Esophagus mucosa (tissue), 1 donor: ENCODE measurements around the gene NEU1. TPM values are rescaled to one million over a fixed set of nuclear protein-coding genes. Genes with fewer than 3 reads are reported as not detected.

Experiments used
- ATAC-seq: fragments of 200-7000 bp; cut with Tn5 transposase; one replicate; pipeline ENCODE4 v1.9.1; 2020
- total RNA-seq: library from RNA; stranded (reverse); gene quantifications from one replicate; pipeline ENCODE4 v1.2.4, GENCODE V29; 2023
- donor health status: DM: yes; HTN: yes; CAD: no.

The NEU1 gene
- total RNA-seq, 1 donor from 2014 or later, result 17.9 TPM

DNA sequence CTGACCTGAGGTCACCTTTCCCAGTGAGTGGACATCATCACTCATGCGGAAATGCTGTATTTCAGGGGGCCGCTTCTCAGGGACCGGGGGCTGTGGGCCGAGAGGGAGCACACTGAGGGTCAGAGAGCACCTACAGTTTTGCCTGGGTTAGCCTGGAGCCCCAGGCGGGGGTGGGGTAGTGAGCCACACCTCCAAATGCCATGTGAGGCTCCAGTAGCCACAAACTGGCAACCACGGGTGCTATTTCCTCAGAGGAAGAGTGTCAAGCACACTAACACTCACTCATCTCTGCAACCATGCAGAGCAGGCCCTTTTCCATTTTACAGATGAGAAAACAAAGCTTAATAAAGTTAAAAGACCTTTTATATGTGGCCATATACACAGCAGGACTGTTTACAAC is 30.2 kb upstream of the NEU1 start:
- ATAC-seq, result no peak

DNA sequence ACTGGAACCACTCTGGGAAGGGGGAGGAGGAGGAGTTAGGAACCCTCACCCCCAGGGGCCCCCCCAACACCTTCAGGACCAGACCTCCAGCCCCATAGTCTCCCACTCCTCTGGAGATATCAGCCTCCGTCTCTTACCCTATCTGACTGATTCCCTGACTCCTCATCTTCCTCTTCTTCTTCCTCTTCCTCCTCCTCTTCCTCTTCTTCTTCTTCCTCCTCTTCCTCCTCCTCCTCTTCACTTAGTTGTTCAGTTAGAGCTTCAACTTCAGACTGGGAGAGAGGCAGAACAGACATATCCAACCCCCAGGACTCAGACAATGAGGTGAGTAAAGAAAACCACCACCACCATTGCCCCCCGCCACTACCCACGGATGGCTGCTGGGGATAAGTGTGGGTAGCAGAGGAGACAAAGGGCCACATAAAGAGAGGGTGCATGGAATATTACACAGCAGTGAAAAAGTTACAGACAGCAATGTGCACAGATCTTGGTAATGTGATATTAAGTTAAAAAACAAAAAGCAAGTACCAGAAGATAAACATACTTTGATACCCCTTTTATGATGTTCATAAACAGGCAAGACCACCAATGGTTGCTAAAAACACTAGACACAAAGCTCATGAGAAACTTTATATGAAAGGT is 26.8 kb upstream of the NEU1 start:
- ATAC-seq, result no peak

DNA sequence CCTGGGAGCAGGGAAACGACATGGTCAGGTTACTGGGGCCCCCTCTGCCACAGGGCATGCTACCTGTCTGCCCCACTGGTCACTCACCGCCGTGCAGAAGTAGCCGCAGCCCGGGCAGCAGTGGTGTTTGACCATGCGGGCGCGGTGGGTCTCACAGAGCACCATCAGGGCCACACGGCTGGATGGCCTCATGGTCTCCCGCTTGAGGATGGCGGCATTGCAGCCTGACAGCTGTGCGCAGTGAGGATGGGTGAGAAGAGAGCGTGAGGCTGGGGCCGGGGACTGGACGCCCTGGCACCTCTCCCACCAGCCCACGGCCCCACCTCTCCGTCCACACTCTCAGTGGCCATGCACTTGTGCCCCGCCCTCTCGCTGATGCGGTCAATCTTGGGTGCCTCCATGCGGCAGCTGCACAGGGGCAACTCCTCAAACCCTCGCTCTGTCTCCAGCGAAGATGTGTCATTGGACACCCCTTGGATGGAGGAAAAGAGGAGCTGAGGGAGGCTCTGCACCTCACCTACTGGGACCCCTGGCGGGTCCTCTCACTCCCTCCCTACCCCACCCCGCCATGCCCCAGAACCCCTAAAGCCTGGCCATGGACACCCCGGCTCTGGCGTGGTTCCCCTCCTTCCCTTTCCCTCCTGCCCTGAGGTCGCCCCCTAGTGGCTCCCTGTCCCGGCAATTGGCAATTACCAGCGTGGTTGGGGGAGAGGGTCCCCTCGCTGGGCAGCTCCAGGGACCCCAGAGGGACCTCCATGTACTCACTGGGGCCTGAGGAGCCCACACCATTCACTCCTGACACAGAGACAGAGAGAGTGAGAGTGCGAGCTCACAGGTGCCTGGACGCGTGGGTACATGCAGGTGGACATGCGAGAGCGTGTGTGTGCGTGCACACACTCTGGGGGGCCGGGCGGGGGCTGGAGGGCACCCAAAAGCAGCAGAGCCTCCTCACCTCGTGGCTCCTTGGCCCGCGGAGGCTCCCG is 25.9 kb upstream of the NEU1 start:
- ATAC-seq, result peak; percentile 28

DNA sequence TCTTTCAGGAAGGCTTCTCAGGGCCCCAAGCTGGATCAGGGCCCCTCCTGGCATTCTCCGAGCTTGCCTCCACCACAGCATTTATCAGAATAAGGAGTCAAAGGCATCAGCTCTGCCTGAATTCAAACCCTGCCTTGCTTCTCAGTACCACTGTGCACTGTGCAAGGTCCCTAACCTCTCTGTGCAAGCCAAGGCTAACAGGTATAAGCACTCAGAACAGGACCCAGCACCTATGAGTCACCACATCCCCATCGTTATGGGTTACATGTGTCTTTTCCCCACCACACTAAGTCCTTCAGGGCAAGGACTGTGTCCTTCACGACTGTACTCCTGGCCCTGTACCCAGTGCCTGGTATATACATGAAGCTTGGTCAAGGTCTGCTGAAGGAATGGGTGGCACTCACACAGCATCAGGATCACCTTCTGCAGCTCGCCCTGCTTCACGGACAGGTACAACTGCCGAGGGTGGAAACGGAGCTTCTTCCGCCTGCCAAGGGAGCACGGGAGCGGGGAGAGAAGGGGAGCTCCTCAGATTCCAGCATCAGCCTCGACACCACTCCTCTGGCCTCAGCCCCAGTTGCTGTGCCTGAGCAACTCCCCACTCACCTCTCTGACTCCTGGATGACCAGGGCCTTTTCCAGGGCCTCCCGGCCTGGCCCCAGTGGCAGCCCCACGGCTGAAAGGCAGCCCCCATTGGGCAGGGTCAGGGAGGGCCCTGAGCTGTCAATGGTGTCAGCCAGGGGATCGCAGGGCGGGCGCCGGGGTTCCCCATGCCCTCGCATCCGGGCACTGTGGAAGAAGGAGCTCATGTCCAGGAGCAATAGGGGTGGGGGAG is 24.8 kb upstream of the NEU1 start:
- ATAC-seq, result no peak

- ATAC-seq, result no peak
Observed at GRCh38 chr6:31886541-31886991, 23.9 kb upstream of the NEU1 start.

- ATAC-seq, result no peak
Observed at GRCh38 chr6:31884528-31885035, 22.0 kb upstream of the NEU1 start.

DNA sequence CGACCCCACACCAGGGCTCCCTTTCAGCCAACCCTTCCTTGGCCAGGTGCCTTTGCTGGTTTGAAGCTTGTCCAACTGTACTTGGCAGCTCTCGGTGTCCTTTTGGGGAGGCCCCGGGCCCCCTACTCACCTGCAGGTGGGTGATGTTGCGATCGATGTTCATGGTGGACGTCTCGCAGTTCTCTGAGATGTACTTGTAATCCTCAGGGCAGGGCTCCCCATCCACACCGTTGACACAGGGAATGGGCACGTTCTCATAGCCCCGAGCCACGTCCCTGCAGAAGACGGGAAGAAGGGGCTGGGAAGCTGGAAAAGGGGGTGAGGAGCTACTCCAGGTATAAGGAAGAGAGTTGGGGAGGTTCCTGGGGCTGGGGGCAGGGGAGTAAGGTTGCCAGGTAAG is 21.1 kb upstream of the NEU1 start:
- ATAC-seq, result no peak

DNA sequence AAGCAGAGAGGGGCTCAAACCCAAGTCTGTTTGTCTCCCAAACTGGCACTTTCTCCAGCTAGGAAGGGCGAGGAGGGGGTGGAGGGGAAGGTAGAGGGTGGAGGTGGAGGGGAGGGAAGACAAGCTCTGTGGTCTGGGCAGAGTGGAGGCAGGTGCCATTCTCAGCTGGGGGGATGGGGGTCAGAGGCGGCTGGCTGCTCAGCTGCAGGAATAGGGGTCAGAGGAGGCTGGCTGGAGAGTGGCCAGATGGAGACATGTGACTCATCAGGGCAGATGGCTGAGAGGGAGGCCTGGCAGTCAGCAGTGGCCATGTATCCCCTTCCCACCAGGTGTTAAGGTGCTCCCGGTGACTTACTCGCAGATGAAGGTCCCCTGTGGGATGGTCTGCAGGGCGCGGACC is 19.7 kb upstream of the NEU1 start:
- ATAC-seq, result no peak

GRCh38 chr6:31881136-31881859 is 18.7 kb upstream of the NEU1 start:
- ATAC-seq, result no peak

DNA sequence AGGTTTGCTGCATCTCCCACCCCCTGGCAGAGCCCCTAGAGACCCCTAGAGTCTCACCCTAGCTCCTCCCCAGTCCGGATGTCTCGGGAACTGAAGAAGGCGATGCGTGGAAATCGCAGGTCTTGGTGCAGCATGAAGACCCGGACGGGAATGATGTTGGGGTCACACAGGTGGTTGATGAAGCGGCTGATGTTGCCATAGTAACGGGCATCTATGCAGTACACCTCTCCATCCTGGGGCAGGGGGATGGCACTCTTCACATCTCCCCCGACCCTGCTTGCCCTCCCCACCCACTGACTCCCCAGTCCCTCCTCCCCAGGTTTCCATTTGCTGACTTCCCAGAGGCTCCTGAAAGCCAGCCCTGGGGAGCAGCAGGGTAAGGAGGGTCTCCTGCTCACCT is 18.0 kb upstream of the NEU1 start:
- ATAC-seq, result no peak

DNA sequence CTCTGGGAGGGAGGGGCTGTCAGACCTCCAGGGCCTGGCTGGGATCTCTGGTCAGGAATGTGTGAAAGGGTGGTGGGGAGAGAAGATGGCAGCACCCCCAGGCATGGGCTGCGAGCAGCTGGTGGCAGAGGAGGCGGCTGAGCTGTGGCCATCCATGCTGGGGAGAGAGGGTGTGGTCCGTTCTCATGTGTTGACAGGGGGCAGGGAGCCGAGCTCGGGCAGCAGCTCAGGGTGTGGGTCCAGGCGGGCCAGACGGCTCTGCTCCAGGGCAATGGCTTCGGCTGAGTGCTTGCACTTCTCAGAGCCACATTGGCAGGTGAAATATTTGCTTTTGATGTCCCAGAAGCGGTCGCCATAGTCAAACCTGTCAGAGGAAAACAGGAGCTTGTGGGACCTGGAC is 17.3 kb upstream of the NEU1 start:
- no peak for ATAC-seq

- peak; percentile 10 for ATAC-seq
Observed at GRCh38 chr6:31879143-31879542, 16.5 kb upstream of the NEU1 start.

DNA sequence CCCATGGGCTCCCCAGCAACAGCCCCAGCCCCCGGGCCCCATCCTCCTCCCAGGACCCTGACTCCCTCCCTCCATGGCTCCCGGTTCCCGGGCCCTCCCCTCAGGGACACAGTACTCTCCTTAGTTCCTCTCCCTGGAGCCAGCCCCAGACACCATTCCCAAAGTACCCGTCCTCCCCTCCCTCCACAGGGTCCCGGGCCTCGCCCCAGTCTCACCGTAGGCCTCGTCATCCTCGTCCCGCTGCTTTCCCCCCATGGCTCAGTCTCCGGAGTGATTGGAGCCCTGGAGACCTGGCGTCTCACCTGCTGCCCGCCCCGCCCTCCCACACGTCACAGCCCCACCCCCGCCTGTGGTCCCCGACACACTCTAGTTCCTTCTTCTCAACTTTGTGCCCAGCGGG is 16.1 kb upstream of the NEU1 start, which contains the start of gene SLC44A4:
SLC44A4 (minus strand) TSS at position 272 of the 400 bp plus-strand sequence; CDS start at position 255, 17 bp downstream.
- ATAC-seq, result peak; percentile 55

GRCh38 chr6:31878222-31878621 is 15.6 kb upstream of the NEU1 start:
- ATAC-seq, result peak; percentile 10

DNA sequence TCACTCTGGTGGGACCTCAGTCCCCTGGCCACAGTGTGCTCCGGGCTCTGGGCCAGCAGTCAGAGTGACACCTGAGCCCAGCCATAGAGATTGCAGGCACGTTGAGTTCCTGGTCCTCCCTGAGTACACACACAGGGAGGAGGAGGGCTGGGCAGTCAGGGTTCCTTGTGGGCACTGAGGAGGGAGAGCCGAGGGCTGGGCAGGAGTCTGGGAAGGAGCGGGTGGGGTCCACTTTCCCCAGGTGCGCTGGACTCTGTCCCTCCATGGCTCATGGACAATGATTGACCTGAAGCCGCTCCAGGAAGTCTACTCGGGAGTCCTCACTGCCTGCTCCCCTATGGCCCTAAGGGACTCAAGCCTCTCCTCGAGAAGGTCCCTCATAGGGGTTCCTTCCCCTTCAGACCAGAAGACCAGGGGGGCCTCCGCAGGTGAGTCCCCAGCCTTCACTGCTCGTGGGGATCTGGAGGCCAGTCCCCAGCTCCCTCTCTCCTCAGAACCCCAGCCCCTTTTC is 15.1 kb upstream of the NEU1 start:
- ATAC-seq, result peak; percentile 39

DNA sequence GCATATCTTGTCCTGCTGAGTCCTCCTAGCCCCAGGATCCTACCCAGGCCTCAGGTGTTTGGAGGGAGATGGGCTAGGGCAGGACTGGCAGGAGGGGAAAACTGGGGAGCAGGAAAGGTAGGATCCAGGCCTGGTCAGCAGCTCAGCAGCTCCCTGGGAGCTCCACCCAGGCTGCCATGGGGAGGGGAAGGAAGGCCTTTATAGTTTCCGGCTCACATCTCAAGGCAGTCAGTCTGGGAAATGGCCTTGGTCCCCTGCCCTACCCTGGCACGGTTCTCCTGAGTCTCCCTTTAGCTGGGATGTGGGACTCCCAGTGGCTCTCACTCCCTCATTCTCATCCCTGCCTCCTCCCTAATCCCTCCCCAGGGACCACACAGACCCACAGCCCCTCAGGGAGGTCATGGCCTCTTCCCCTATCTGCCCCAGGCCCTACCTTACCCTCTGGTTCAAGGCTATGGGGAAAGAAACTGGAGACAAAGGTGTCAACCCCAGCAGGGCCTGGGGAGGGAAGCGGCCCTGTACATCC is 14.6 kb upstream of the NEU1 start:
- no peak for ATAC-seq

- no peak for ATAC-seq
Observed at GRCh38 chr6:31876357-31876756, 13.7 kb upstream of the NEU1 start.

- ATAC-seq, result no peak
Observed at GRCh38 chr6:31875877-31876276, 13.3 kb upstream of the NEU1 start.

- no peak for ATAC-seq
Observed at GRCh38 chr6:31874836-31875572, 12.4 kb upstream of the NEU1 start.

- ATAC-seq, result no peak
Observed at GRCh38 chr6:31874084-31874670, 11.6 kb upstream of the NEU1 start.
